Measurements from ENCODE around the gene TRMT13. TPM values are rescaled to one million over a fixed set of nuclear protein-coding genes. Genes with fewer than 3 reads are reported as not detected.

TRMT13 gene, protein sequence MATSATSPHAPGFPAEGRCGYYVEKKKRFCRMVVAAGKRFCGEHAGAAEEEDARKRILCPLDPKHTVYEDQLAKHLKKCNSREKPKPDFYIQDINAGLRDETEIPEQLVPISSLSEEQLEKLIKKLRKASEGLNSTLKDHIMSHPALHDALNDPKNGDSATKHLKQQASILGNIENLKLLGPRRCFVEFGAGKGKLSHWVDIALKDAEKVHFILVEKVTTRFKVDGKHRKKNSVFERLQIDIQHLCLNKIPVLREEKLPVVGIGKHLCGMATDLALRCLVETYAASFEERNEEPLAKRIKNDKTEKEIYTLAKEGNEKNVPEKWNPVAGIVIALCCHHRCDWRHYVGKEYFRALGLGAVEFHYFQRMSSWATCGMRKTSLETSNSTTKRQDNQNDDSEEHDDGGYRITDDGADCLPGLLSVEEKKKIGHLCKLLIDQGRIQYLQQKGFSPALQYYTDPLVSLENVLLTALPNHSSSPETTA
- 10 to 100 TPM; 11.5 to 45.1 TPM for total RNA-seq
- 10 to 100 TPM in 1 of 2 donors, 1 to 10 TPM in 1; 7.6 to 13.0 TPM for polyA plus RNA-seq
- long read RNA-seq, donor 1, partial matches to known transcripts = 9 of 12 reads
- long read RNA-seq, donor 1, other reads (novel, unspliced or antisense) = 0 of 12 reads
- long read RNA-seq, donor 2, partial matches to known transcripts = 14 of 16 reads
- long read RNA-seq, donor 2, other reads (novel, unspliced or antisense) = 0 of 16 reads
- long read RNA-seq, donor 3, partial matches to known transcripts = 7 of 8 reads
- long read RNA-seq, donor 3, other reads (novel, unspliced or antisense) = 0 of 8 reads
- long read RNA-seq, donor 4, partial matches to known transcripts = 9 of 11 reads
- long read RNA-seq, donor 4, other reads (novel, unspliced or antisense) = 0 of 11 reads
- long read RNA-seq, donor 5, partial matches to known transcripts = 37 of 40 reads
- long read RNA-seq, donor 5, other reads (novel, unspliced or antisense) = 0 of 40 reads

DNA sequence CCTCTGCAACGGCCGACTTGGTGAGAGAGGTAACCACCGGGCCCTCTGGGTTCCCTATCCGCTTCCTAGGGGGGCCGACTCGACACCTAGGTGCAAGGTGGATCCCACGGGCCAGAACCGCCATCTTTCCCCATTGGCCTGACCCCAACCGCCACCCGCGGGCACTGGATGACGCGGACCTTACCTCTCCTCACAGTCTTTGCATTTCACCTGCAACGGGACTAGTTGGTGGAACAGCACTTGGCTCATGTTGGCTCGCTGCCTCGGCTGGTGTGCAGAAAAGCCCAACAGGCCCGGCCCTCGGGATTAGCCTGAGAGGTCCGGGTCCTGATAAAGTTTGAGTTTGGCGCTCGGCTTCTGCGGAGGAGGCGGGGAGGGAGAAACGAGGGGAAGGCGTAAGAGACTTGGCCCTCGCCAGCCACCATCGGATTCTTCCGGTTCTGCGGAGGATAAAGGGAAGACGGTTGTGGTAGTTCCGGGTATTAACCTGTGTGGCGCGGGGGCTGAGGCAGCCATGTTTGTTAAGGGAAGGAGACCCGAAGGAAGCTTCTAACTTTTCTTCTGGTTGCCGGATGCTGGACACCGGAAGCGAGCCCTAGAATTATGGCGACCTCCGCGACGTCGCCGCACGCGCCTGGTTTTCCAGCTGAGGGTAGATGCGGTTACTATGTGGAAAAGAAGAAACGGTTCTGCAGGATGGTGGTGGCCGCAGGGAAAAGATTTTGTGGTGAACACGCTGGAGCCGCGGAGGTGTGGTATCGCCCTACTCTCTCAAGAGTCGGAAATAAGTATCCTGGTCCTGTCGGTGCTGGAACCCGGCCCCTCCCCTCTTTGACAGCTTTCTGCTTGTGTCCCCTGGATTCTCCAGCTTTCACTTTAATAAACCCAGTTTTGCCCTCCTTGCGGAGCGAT is at the start of gene TRMT13, which contains the start of gene SASS6:
Gene TRMT13, plus strand, starts transcription at position 598 of the 912 bp plus-strand sequence. Its CDS starts 6 bp downstream, at position 604.
Gene SASS6, minus strand, starts transcription at position 365 of the 912 bp plus-strand sequence. Its CDS starts 116 bp downstream, at position 249.
- peaks cover 2 to 12% (median 5%) of the 10 kb centered on the region in 4 donors for H3K36me3 ChIP-seq (ENCODE audit: control insufficient read depth in 4 of 4, insufficient read depth in 4 of 4, low read length in 4 of 4)
- H3K9me3 ChIP-seq (ENCODE audit: control insufficient read depth in 4 of 4, insufficient read depth in 3 of 4, low read length in 3 of 4) = no peaks in the 10 kb centered on the region
- peak within 1 kb of the TSS; percentile 63 to 81 for H3K9ac ChIP-seq (ENCODE audit: insufficient read depth in 1 of 2, low read length in 2 of 2)
- peaks cover 0 to 28% (median 4%) of the 10 kb centered on the region in 5 donors for H3K4me1 ChIP-seq (ENCODE audit: control insufficient read depth in 5 of 5, insufficient read depth in 5 of 5, low read length in 5 of 5)
- H3K27me3 ChIP-seq (ENCODE audit: control insufficient read depth in 3 of 3, insufficient read depth in 3 of 3, low read length in 2 of 3) = no peaks in the 10 kb centered on the region
- H3K27ac ChIP-seq (ENCODE audit: low read depth in 1 of 2, low read length in 1 of 2) = peak within 1 kb of the TSS; percentile 55 to 68
- peak; percentile 98 to 99 (median 99) for DNase-seq
- peak within 1 kb of the TSS; percentile 86 for H3K4me3 ChIP-seq
- ATAC-seq (ENCODE audit: insufficient read depth, low FRiP score) = peak; percentile 98
- 0% methylated on average over 57 of the region's 57 CpGs for WGBS, 2 donors
- TF ChIP-seq, protein P1, sequence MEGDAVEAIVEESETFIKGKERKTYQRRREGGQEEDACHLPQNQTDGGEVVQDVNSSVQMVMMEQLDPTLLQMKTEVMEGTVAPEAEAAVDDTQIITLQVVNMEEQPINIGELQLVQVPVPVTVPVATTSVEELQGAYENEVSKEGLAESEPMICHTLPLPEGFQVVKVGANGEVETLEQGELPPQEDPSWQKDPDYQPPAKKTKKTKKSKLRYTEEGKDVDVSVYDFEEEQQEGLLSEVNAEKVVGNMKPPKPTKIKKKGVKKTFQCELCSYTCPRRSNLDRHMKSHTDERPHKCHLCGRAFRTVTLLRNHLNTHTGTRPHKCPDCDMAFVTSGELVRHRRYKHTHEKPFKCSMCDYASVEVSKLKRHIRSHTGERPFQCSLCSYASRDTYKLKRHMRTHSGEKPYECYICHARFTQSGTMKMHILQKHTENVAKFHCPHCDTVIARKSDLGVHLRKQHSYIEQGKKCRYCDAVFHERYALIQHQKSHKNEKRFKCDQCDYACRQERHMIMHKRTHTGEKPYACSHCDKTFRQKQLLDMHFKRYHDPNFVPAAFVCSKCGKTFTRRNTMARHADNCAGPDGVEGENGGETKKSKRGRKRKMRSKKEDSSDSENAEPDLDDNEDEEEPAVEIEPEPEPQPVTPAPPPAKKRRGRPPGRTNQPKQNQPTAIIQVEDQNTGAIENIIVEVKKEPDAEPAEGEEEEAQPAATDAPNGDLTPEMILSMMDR (IDR thresholded peaks at IDR 0.05; ENCODE audit: control extremely low read depth, extremely low read depth) = no peak

DNA sequence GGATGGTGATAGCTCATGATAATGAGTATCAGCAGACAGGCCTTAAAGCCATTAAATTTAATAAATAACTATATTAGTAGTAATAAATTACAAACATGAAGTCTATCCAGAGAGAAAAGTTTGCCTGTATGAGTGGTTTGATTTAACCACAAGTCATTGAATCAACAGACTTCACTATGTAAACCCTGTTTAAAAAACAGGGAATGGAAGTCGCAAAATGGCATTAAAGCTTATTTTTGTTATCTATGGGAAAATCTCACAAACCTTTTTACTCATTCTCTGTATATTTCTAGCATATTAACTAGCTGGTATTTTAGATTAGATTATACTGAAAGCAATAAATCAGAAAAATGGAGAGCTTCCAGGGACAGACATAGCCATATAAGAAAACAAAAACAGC is 45.6 kb upstream of the TRMT13 start:
- Histone ChIP-seq H3K4me3 (no peak overlapping the region), H3K36me3 (ENCODE audit: control insufficient read depth in 4 of 4, insufficient read depth in 4 of 4, low read length in 4 of 4) (peaks cover 0 to 6% (median 1%) of the 10 kb centered on the region in 4 donors), H3K9me3 (ENCODE audit: control insufficient read depth in 4 of 4, insufficient read depth in 3 of 4, low read length in 3 of 4) (no peaks in the 10 kb centered on the region), H3K27ac (ENCODE audit: low read depth in 1 of 2, low read length in 1 of 2) (no peak overlapping the region), H3K4me1 (ENCODE audit: control insufficient read depth in 5 of 5, insufficient read depth in 5 of 5, low read length in 5 of 5) (no peaks in the 10 kb centered on the region), H3K27me3 (ENCODE audit: control insufficient read depth in 3 of 3, insufficient read depth in 3 of 3, low read length in 2 of 3) (no peaks in the 10 kb centered on the region), H3K9ac (ENCODE audit: insufficient read depth in 1 of 2, low read length in 2 of 2) (no peak overlapping the region)
- WGBS, 2 donors = 94 to 98% methylated on average over 1 of the region's 1 CpG
- DNase-seq = no peak
- ATAC-seq (ENCODE audit: insufficient read depth, low FRiP score) = no peak
- TF ChIP-seq, protein P1 (IDR thresholded peaks at IDR 0.05; ENCODE audit: control extremely low read depth, extremely low read depth) = no peak

DNA sequence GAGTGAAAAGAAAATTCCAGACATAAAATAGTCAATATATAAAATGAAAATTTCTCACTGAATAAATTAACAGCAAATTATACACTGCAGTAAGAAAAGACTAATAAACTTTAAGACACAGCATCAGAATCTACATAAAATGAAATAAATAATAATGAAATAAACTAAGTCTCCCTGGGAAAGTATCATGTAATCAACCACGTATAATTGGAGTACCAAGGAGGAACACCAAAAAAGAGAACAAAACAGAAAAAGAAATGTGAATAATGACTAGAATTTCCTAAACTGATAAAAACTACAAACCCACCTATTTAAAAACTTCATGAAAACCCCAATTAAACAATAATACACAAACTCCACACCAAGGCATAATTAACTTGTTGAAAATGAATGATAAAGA is 43.9 kb upstream of the TRMT13 start:
- TF ChIP-seq, protein P1 (IDR thresholded peaks at IDR 0.05; ENCODE audit: control extremely low read depth, extremely low read depth) = no peak
- 88 to 93% methylated on average over 1 of the region's 1 CpG for WGBS, 2 donors
- H3K9me3 ChIP-seq (ENCODE audit: control insufficient read depth in 4 of 4, insufficient read depth in 3 of 4, low read length in 3 of 4) = no peaks in the 10 kb centered on the region
- H3K9ac ChIP-seq (ENCODE audit: insufficient read depth in 1 of 2, low read length in 2 of 2) = no peak overlapping the region
- peaks cover 0 to 9% (median 1%) of the 10 kb centered on the region in 4 donors for H3K36me3 ChIP-seq (ENCODE audit: control insufficient read depth in 4 of 4, insufficient read depth in 4 of 4, low read length in 4 of 4)
- ATAC-seq (ENCODE audit: insufficient read depth, low FRiP score) = no peak
- no peaks in the 10 kb centered on the region for H3K27me3 ChIP-seq (ENCODE audit: control insufficient read depth in 3 of 3, insufficient read depth in 3 of 3, low read length in 2 of 3)
- H3K4me3 ChIP-seq = no peak overlapping the region
- H3K27ac ChIP-seq (ENCODE audit: low read depth in 1 of 2, low read length in 1 of 2) = no peak overlapping the region
- DNase-seq = no peak
- H3K4me1 ChIP-seq (ENCODE audit: control insufficient read depth in 5 of 5, insufficient read depth in 5 of 5, low read length in 5 of 5) = no peaks in the 10 kb centered on the region
